Activated T-helper 1 cell treated with Interleukin-2 at 50 U/mL for 16 hours (primary cell): ENCODE data around the gene ZDHHC18.
"Not testable (repeated sequence)": the region's sequence is repeated elsewhere in the genome, so short reads cannot be mapped to it uniquely, and the experiment has no call there.

Experiments used
- DNase-seq: peaks from one replicate; pipeline ENCODE4 v3.0.0-alpha.2; 2020; ENCODE audit warnings: low read depth

The ZDHHC18 gene

DNA sequence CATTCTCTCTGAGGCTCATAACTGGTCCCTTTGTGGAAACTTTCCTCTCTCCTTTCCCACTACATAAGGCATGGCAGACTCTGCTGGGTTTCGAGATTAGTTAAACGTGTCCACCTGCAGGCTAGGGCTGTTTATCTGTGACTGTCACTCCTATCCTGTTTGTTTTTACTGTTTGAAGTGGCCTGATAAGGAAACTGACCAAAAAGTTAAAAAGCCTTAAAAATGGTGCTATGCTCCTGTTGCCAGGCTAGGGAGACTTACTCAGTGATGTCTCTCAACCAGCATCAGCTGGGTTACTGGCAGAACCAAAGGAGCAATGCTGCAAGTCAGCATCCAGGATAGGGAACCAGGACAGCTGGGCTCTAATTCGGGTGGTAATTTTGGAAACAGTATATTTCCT, 34.9 kb upstream of the ZDHHC18 start:
- no peak for DNase-seq

DNA sequence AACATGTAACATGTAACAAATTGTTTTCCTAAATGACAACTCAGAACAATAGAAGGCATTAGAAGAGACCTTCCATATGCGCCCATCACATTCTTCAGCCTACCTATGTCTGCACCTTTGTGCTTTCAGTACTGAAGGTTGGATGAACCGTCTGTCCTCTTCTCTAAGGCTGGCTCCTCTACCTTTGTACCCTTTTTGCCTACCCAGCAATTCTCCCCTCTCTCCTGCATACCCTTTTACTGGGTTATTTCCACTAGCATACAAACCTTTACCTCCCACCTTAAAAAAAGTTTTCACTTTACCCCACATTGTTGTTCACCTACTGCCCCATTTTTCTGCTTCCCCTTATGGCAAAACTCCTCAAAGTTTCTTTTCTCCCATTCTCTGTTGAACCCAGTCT, 33.6 kb upstream of the ZDHHC18 start:
- no peak for DNase-seq

DNA sequence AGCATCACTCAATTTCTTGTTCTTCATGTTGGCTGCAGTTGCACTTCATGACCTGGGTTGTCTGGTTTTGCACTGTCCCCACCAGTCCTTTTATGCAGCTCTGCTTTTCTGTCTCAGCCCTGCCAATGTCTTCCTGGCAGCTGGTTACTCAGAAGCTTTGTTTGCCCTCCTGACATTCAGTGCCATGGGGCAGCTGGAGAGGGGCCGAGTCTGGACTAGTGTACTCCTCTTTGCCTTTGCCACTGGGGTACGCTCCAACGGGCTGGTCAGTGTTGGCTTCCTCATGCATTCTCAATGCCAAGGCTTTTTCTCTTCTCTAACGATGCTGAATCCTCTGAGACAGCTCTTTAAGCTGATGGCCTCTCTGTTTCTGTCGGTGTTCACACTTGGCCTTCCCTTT, 32.1 kb upstream of the ZDHHC18 start:
- no peak for DNase-seq

DNA sequence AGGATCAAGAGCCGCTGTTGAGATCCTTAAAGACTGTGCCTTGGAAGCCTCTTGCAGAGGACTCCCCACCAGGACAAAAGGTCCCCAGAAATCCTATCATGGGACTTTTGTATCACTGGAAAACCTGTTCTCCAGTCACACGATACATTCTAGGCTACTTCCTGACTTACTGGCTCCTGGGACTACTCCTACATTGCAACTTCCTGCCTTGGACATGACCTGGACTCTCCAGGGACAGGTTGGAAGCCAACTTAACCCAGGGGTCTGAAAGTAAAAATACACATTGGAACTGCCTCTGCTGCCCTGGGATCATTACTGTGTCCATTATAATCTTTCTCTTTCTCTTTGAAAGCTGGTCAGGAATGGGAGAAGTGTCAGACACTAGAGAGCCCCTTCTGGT, 28.9 kb upstream of the ZDHHC18 start:
- DNase-seq = no peak

DNA sequence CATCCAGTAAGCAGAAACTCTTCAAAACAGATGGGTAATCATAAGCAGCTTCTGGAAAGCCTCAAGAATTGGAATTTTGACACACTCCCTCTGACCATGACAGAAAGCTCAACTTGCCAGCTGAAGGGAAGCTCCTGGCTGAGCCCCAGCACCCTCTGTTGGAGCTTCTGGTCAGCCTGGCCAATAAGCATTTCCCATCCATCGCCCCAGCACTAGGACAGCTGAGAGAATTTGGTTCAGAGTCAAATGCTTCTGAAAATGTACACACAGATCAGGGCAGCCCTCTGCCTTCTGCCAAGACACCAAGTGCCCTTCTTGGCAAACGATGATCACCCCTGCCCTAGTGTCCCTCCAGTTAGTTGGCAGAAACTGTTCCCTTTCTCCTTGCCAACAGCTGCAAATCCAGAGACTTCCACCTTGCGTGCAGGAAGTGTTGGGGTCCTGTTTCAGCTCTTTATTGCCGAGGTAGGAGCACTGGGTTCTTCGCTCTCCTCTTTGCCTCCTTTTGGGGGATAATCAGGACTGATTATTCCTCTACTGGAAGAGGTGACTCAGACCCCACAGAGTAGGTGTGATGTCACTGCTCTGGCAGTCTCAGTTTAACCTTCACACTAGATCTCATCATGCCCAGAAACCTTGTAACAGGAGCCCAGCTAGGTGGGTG, 26.9 kb upstream of the ZDHHC18 start:
- no peak for DNase-seq

DNA sequence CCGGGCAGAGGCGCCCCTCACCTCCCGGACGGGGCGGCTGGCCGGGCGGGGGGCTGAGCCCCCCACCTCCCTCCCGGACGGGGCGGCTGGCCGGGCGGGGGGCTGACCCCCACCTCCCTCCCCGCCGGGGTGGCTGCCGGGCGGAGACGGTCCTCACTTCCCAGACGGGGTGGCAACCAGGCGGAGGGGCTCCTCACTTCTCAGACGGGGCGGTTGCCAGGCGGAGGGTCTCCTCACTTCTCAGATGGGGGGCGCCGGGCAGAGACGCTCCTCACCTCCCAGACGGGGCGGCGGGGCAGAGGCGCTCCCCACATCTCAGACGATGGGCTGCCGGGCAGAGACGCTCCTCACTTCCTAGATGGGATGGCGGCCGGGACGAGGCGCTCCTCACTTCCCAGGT, 22.6 kb upstream of the ZDHHC18 start:
- not testable (repeated sequence) for DNase-seq

DNA sequence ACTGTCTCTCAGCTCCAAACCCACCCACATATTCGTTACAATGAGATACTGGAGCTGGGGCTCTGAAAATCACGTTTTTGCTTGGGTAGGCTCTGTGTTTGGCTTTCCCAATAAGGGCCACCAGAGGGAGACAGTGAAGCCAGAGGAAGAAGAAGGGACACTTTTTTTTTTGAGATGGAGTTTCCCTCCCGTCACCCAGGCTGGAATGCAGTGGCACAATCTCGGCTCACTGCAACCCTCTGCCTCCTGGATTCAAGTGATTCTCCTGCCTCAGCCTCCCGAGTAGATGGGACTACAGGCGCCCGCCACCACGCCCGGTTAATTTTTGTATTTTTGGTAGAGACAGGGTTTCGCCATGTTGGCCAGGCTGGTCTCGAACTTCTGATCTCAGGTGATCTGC, 16.4 kb upstream of the ZDHHC18 start:
- DNase-seq = not testable (repeated sequence)

DNA sequence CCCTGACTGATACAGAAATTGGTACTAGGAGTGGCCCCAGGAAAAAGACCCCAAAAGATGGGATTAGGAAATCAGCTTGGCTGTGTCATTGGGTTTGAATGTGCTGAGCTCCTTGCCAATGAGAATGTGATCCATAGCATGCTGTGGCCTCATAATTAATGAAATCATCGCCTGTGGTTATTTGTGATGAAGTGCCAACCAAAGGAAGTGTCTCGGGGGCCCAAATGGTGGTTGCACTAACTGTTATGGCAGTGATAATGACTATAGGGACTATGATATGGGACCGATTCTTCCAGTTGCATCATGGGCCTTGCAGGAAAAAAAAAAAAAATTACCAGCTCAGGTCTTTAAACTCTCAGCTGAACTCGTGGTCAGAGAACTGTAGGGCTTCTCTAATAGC, 15.4 kb upstream of the ZDHHC18 start:
- DNase-seq = no peak

DNA sequence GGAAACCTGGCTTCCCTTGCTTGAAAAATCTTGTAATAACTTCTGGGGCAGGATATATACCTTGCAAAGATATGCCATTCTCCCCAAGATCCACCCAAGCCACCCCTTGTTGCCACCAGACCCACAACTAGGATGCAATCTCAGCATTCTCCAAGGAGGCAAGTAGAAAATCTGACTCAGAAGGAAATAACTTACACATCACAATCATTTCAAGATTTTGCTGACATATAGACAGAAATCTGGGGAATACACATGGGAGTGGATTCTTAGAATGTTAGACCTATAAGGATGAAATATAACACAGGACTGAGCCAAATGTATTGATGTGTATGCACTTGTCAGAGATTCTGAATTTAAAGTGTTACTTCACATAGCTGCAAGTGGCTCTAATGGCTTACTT, 14.8 kb upstream of the ZDHHC18 start:
- DNase-seq = no peak

DNA sequence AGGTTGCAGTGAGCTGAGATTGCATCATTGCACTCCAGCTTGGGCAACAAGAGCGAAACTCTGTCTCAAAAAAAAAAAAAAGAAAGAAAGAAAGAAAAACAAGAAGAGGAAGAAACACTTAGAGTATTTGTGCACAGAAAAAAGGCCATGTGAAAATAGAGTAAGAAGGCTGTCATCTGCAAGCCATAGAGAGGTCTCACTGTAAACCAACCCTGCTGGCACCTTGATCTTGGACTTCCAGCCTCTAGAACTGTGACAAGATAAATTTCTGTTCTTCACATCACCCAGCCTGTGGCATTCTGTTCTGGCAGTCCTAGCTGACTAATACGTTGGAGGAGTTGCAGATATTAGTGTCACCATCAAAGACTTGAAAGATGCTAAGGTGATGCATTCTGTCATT, 12.1 kb upstream of the ZDHHC18 start:
- DNase-seq = no peak

DNA sequence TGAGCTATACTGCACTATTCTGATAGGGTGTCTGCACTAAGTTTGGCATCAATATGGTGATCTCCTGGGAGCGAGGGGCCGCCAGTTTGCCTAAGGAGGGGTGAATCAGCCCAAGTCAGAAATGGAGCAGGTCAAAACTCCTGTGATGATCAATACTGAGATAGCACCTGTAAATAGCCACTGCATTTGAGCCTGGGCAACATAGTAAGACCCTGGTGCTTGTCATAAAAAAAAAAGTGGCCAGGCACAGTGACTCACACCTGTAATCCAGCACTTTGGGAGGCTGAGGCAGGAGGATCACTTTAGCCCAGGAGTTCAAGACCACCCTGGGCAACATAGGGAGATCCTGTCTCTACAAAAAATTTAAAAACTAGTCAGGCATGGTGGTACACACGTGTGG, 11.6 kb upstream of the ZDHHC18 start:
- DNase-seq = no peak

DNA sequence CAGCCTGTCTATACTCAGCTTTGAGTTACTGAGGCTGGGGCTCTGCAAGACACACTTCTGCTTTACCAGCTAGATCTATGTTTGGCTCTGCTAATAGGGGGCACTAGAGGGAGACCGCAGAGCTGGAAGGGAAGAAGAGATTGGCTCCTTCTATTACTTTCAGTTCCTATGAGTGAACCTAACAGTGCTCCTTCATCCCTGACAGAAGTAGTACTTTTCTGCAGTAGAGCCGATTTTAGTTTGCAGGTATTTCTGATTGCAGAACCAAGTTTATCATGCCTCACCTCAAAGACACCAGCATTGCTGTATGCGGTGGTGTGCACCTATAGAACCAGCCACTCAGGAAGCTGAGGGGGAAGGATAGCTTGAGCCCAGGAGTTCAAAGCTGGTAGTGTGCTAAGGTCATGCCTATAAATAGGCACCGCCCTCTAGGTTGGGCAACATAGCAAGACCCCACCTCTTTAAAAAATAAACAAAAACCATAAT, 5.7 kb upstream of the ZDHHC18 start:
- no peak for DNase-seq

DNA sequence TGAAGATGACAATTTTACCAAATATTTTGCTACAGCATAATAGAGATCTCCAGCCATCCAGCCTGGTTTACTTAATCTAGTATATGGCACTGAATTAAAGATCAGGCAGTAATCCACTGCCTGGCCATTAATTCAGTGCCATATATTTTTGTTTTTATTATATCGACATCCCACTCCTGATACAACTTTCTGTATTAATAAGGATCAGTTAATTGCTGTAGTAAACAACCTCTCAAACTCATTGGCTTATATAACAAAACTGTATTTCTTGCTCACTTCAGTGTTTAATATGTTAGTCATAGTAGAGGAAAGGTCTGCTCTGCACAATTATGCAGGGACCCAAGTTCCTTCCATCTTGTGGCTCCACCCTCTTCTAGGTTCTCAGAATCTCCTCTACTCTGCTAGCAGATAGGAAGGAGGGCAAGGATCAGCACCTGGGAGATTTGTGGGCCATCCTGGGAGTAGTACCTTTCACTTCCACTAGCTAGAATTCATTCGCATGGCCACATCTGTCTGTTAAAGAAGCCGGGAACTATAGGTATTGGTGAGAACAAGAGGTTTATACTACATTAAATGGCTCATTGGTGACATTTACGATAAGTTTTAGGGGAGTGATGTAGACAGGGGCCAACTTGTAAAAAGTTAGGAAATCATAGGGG, 3.6 kb upstream of the ZDHHC18 start:
- no peak for DNase-seq

DNA sequence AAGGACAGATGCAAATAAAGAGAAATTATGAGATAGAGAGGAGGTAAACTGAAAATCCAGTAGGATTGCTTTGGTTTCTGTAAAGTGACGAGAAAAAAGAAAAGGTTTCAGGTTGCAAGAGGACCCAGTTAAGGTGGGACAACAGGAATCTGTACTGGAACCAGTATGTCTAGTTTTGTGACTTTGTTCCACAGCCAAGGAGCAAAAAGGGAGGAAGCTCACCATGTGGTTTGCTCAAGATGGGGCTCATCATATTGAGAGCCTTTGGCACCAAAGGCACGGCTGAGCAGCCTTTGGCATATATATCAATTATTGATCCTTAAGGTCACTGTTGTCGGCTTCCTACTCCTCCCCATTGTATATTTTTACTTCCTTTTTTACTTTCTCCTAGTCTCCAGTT, 1.8 kb upstream of the ZDHHC18 start:
- DNase-seq = no peak

DNA sequence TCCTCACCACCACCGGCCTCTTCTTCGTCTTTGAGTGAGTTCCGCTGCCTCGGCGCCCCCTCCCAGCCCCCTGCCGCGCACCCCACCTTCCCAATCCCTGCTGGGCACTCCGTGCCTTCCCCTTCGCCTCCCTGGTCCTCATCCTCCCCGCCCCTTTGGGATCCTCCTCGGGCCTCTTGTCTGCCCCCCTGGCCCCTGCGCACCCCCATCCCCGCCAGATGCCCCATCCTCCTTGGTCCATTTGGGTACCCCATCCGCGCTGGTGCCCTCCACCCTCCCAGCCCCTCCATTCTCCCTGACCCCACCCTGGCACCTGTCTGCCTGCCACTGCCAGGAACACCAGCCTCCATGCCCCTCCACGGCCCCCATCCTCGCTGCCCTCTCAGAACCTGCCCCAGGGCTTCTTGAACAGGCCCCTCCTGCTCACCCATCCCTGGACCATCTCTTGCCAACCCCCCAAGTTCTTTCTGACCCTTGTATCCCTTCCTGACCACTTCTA, 667 bp downstream of the ZDHHC18 start:
- DNase-seq = no peak

DNA sequence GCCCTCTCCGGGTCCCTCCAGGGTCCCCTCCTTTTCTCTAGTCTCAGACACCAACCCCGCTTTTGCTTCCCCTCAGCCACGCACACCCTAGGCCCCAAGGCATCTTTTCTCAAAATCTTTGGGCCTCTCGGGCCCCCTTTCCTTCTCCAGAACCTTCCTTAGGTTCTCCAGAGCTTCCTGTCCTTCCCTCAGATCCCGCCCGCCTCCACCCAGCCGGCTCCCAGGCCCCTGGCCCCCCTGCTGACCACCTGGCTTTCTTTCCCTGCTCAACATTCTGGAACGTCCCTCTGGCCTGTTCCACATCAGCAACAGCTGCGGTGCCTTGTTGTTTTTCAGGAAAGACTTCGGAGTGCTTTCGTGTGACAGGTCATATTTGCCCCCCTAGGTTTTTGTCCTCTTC, 1.2 kb downstream of the ZDHHC18 start:
- no peak for DNase-seq

DNA sequence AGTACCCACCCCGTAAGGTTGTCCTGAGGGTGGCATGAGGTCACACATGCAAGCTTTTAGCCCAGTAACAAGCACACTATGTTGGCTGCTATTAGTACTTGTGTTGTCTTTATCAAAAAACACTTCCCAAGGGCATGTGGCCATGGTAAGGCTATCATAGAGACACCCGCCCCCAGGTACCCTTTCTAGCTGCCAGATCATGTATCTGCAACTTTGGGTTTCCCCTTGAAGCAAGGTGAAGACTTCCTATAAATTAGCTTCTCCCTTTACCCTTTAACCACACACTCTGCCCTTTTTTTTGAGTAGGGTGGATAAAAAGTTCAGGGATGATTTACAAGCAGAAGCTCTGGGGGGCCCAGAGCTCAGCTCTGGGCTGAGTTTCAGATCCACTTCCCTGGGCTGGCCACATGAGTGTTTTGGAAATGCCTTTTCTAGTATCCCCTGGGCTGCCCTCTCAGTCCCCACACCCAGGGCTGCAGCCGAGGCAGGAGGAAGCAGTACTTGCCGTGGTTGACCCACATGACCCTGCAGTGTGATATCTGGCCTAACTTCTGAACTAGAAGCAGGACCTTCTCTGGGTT, 2.0 kb downstream of the ZDHHC18 start:
- DNase-seq = no peak

DNA sequence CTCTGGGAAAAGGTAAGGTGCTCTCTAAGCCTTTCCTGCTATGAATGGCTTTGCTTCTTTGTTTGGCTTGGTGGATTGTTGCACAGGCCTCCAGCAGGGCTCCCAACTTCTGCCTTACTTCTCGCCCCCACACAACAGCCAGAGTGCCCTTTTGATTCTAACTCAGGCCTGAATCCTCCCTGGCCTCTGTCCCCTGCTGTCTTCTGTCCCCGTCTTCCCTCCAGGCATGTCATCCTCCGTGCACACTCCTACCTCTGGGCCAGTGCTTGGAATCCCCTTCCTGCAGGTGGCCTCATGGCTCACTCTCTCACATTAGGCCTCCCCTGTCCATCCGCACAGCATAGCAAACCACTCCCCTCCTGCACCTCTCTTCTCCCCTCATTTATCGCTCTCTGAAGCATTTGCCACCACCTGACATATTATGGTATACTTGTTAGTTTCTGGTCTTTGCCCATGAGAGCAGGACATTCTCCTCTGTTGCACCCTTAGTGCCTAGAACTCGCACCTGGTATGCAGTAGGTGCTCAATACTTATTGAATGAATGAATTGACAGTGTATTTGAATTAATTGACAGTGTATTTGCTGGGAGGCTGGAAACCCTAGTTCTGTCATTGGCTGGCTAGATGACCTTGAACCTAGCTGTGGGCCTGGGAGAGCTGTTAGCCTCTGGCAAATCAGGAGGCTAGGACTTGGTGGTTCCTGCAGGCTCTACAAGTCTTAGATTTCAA, 2.9 kb downstream of the ZDHHC18 start:
- no peak for DNase-seq

DNA sequence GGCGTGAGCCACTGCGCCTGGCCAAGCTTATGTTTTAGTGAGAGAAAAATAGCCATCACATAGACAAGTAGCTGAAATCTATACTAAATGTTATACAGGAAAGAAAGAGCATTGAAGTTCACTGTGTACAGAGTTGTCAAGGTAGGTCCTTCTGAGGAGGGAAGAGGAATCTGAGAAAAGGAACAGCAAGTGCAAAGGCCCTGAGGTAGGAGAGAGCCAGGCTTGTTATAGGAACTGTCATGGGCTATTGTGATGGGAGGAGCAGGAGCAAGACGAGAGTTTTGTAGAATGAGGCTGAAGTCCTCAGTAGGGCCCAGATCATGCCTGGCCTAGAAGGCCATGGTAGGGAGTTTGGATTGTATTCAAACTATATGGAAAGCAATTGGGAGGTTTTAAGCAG, 4.6 kb downstream of the ZDHHC18 start:
- no peak for DNase-seq

DNA sequence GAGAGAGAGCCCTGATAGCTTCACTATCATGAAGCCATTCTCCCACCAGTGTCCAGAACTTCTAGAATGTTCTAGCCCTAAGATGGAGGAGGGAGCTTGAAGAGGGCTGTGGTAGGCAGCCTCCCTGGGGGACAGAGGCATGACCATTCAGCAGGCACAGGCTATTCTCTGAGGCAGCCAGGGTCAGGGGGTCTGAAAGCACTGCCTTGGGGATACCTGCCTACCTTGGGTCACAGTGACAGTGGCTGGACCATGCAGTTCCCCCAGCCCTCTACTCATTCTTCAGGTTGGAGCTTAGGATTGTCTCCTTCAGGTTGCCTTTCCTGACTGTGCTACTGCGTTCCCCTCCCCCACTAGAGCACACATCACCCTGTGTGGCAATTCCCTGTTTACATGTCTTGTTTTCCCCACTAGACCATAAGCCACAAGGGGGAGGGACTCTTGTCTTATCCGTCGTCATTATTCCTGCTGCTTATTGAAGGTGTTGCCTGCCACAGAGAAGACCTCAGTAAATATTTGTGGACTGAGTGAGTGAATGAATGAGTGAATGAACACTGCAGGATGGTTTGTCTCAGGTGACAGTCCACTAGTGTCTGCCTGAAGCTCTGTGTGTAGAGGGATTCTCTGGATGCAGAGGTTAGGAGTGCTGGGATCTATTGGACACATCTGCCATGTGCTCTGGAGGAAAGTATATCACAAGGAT, 5.2 kb downstream of the ZDHHC18 start:
- DNase-seq = no peak

DNA sequence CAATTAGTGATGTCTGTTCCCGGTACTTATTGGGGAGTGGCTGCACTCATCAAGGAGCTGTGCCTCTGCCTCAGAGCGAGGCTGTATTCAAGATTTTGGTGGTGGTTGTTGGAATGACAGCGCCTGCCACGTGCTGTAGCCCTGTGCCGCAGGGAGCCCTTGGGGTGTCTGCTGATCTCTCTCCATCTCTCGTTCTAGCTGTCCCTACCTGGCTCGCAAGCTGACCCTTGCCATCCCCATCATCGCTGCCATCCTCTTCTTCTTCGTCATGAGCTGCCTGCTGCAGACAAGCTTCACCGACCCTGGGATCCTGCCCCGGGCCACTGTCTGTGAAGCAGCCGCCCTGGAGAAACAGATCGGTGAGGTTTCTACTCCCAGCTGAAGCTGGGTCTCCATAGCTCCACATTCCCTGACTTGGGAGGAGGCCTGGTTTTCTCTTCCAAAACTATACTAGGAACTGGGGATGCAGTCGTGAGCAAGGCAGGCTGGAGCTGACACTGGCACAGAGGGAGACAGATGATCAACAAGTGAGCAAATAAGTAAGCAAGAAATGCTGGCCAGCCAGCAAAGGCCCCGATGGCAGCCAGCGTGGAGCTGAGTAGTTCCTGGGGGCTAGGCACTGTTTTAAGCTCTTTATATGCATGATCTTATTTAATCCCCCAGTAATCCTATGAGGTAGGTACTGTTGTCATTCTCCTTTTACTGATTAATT, 5.9 kb downstream of the ZDHHC18 start:
- no peak for DNase-seq
